IMR-90 (cell line): ENCODE data around the gene NCKAP5L. TPM values are rescaled to one million over a fixed set of nuclear protein-coding genes. Genes with fewer than 3 reads are reported as not detected.

Experiments
- RAD21 ChIP-seq: IDR thresholded peaks from 2 replicates; pipeline ENCODE4 v1.6.1; 2012; ENCODE audit warnings: low read length, improper control_type of control experiment
- microRNA-seq, 2 experiments: library from miRNA; stranded (forward) in 1 of 2; unstranded in 1 of 2; fragments of 10-50 nt in 1 of 2; fragments of <30 nt in 1 of 2; gene quantifications in 1 of 2; microRNA quantifications in 1 of 2; one replicate each; pipeline versions ENCODE3 to v1.1.0; 2013 to 2020; ENCODE audit not compliant: insufficient read depth in 1 of 2, insufficient read length in 1 of 2, unreplicated experiment in 1 of 2
- polyA plus RNA-seq, 3 experiments: library from polyadenylated mRNA; depleted of rRNA; stranded (reverse); fragments of >200 nt; gene quantifications; 2 replicates each; pipeline ENCODE4 v1.2.3, GENCODE V29; 2012; ENCODE audit warnings: low replicate concordance in 1 of 3
- small RNA-seq, 5 experiments: library from RNA; depleted of rRNA; stranded (forward); fragments of <200 nt; gene quantifications; one replicate each; pipeline ENCODE3, GENCODE V24; 2012
- total RNA-seq: library from RNA; depleted of rRNA; stranded (reverse); fragments of >200 nt; gene quantifications from 2 replicates; pipeline ENCODE4 v1.2.3, GENCODE V29; 2012; rRNA removed

NCKAP5L gene
- total and polyA plus RNA-seq, 2 of the 4 experiments (the other 2 are of a cell fraction): 6.1 to 14.4 TPM

DNA sequence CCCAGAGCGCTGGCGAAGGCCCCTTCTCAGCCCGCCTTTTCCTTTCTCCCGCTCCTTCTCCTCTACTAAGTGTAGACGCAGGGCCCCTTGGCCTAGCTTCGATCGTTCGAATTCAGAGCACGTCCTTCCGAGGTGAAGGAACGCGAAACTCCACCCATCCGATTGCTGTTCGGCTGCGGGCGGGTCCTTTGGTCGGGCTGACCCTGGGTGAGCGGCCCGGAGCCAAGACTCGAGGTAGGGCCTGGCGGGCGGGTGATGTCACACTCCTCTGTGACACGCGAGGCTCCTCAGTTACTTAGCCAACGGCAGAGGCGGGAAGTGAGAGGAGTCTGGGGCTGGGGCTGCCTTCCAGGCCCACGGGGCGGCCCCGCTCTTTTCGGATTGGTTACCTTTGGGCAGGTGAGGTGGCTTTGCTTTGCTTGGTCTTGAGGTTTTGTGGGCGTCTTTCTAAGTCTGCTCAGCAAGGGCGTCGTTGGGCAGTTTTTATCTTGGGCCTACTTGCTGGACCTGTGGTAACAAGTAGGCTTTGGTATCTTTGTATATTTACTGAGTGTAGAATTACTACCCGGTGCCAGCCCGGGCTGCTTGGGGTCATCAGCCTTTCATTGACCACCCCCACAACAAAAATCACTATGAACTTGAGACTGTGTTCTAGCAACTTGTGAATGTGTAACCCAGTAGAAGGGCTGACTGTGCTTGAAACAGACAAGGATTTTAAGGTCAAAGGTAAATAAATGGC, 86.2 kb downstream of the NCKAP5L start (continued):
- no peak for TF ChIP-seq RAD21

Small RNA genes within 50 kb of the gene (microRNA-seq; reads per million reads assigned to microRNA genes)
- not detected for gene LSM6P2 (ENCODE audit: insufficient read depth, insufficient read length)

Small RNA genes within 50 kb of the gene (small RNA-seq; reads per million reads assigned to genes)
- 0 reads per million in 5 experiments for gene LSM6P2

Other genes starting within 250 kb of the NCKAP5L start
- gene FAM186B, start 222.8 kb downstream of the NCKAP5L start, total RNA-seq: 0.18 and 0.28 TPM in 2 replicates
- gene FAM186B, start 222.8 kb downstream of the NCKAP5L start, polyA plus RNA-seq (2012; rRNA removed): 0.10 TPM in 2 replicates
- 3.9 and 5.0 TPM in 2 replicates for gene PRPF40B, start 204.9 kb downstream of the NCKAP5L start, total RNA-seq
- 11.0 and 11.8 TPM in 2 replicates for gene PRPF40B, start 204.9 kb downstream of the NCKAP5L start, polyA plus RNA-seq (2012; rRNA removed)
- gene FMNL3, start 121.0 kb downstream of the NCKAP5L start, total RNA-seq: 34.4 and 36.4 TPM in 2 replicates
- gene FMNL3, start 121.0 kb downstream of the NCKAP5L start, polyA plus RNA-seq (2012; rRNA removed): 13.2 and 16.3 TPM in 2 replicates
- 255 and 369 TPM in 2 replicates for gene TMBIM6, start 86.9 kb downstream of the NCKAP5L start, total RNA-seq
- 267 and 285 TPM in 2 replicates for gene TMBIM6, start 86.9 kb downstream of the NCKAP5L start, polyA plus RNA-seq (2012; rRNA removed)
- 2.3 and 2.5 TPM in 2 replicates for gene BCDIN3D, start 14.7 kb upstream of the NCKAP5L start, total RNA-seq
- gene BCDIN3D, start 14.7 kb upstream of the NCKAP5L start, polyA plus RNA-seq (2012; rRNA removed): 1.7 and 2.3 TPM in 2 replicates
- 0.72 and 0.83 TPM in 2 replicates for gene FAIM2, start 75.5 kb upstream of the NCKAP5L start, total RNA-seq
- gene FAIM2, start 75.5 kb upstream of the NCKAP5L start, polyA plus RNA-seq (2012; rRNA removed): 5.0 and 5.3 TPM in 2 replicates
- gene AQP2, start 122.3 kb upstream of the NCKAP5L start, total RNA-seq: not detected in 2 replicates
- gene AQP2, start 122.3 kb upstream of the NCKAP5L start, polyA plus RNA-seq (2012; rRNA removed): not detected in 2 replicates
- gene AQP5, start 133.5 kb upstream of the NCKAP5L start, total RNA-seq: not detected in 2 replicates
- gene AQP5, start 133.5 kb upstream of the NCKAP5L start, polyA plus RNA-seq (2012; rRNA removed): not detected in 2 replicates
- gene AQP6, start 144.5 kb upstream of the NCKAP5L start, total RNA-seq: not detected in 2 replicates
- not detected in 2 replicates for gene AQP6, start 144.5 kb upstream of the NCKAP5L start, polyA plus RNA-seq (2012; rRNA removed)
- gene RACGAP1, start 197.1 kb upstream of the NCKAP5L start, total RNA-seq: 93.9 and 110 TPM in 2 replicates
- 29.5 and 37.9 TPM in 2 replicates for gene RACGAP1, start 197.1 kb upstream of the NCKAP5L start, polyA plus RNA-seq (2012; rRNA removed)
- gene ASIC1, start 229.2 kb upstream of the NCKAP5L start, total RNA-seq: 1.4 and 1.6 TPM in 2 replicates
- gene ASIC1, start 229.2 kb upstream of the NCKAP5L start, polyA plus RNA-seq (2012; rRNA removed): 9.5 and 9.9 TPM in 2 replicates